Hepatocyte (in vitro differentiated cells): ENCODE results near the gene IL1RAPL2.

Experiments
- EZH2 ChIP-seq: fragments of 200-600 bp; sonication (generic); IDR thresholded peaks from 2 replicates; pipeline ENCODE4 v1.6.1; 2016; ENCODE audit warnings: antibody characterized with exemption, mild to moderate bottlenecking, borderline replicate concordance
- TF ChIP-seq, protein P1 (sequence below): fragments of 200-600 bp; sonication (generic); IDR thresholded peaks from 2 replicates; pipeline ENCODE4 v1.5.1; 2016; ENCODE audit warnings: antibody characterized with exemption, mild to moderate bottlenecking; ENCODE audit not compliant: poor library complexity

DNA sequence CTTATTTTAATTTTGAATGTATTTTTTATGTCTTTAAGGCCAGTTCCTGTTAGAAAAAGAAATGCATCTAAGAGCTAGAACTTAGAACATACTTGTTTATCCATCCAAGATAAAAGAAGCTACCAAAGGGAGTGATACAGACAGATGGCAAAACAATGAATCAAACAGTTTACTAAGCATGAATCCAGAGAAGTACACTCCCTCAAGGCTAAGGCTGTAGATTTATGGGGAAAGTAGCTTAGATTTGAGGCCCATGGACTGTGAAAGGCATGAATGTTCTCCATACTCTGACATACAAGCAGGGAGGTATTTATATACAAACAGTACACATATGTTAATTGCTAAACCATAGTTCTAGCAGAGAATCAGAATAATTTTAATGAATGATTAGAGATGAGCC is 1001.1 kb downstream of the IL1RAPL2 start:
- no peak for TF ChIP-seq EZH2
- TF ChIP-seq, protein P1, sequence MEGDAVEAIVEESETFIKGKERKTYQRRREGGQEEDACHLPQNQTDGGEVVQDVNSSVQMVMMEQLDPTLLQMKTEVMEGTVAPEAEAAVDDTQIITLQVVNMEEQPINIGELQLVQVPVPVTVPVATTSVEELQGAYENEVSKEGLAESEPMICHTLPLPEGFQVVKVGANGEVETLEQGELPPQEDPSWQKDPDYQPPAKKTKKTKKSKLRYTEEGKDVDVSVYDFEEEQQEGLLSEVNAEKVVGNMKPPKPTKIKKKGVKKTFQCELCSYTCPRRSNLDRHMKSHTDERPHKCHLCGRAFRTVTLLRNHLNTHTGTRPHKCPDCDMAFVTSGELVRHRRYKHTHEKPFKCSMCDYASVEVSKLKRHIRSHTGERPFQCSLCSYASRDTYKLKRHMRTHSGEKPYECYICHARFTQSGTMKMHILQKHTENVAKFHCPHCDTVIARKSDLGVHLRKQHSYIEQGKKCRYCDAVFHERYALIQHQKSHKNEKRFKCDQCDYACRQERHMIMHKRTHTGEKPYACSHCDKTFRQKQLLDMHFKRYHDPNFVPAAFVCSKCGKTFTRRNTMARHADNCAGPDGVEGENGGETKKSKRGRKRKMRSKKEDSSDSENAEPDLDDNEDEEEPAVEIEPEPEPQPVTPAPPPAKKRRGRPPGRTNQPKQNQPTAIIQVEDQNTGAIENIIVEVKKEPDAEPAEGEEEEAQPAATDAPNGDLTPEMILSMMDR = no peak
